G401.6 (cell line): ENCODE results near the gene LRRC14B.

Experiments
- FAIRE-seq: peaks from 2 replicates; lab custom pipeline; 2012; peaks lifted over from hg19 to GRCh38; lab: Jason Lieb, UNC

The LRRC14B gene

GRCh38 chr5:191036-191948, at the start of gene LRRC14B:
LRRC14B (plus strand) TSS chr5:191495; CDS start chr5:191539, 44 bp downstream.
- FAIRE-seq, result no peak

- FAIRE-seq, result no peak
Observed at GRCh38 chr5:141761-142160, 49.5 kb upstream of the LRRC14B start.

DNA sequence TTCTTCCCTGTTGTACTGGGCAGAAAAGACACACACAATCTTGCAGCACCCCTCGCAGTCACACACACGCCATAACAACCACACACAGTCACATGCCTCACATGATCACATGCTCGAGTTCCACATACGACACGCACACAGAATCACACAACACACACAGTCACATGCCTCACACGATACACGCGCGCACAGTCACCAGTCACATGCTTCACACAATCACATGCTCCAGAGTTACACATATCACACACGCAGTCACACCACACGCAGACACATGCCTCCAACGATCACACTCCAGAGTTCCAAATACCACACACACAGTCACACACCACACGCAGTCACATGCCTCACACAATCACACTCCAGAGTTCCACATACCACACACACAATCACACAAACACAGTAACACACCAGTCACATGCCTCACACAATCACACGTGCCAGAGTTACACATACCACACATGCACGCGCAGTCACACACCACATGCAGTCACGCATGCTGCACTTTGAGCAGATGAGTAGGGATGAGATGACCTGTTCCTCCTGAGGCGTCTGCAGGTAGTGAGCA, 49.0 kb upstream of the LRRC14B start:
- FAIRE-seq, result no peak

DNA sequence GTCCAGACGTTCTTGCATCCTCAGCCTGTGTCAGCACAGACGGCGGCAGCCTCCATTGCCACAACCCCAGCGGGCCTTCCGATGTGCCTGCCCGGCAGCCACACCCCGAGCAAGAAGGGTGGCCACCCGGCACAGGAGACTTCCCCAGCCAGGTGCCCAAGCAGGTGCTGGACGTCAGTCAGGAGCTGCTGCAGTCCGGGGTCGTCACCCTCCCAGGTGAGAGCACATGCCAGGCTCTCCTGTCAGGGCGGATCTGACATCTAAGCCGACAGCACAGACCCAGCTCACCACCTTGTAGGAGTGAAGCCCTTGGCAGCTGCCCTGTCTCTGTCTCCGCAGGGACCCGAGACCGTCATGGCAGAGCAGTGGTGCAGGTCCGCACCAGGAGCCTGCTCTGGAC, 48.3 kb upstream of the LRRC14B start:
- no peak for FAIRE-seq

GRCh38 chr5:144941-145340, 46.4 kb upstream of the LRRC14B start:
- no peak for FAIRE-seq

DNA sequence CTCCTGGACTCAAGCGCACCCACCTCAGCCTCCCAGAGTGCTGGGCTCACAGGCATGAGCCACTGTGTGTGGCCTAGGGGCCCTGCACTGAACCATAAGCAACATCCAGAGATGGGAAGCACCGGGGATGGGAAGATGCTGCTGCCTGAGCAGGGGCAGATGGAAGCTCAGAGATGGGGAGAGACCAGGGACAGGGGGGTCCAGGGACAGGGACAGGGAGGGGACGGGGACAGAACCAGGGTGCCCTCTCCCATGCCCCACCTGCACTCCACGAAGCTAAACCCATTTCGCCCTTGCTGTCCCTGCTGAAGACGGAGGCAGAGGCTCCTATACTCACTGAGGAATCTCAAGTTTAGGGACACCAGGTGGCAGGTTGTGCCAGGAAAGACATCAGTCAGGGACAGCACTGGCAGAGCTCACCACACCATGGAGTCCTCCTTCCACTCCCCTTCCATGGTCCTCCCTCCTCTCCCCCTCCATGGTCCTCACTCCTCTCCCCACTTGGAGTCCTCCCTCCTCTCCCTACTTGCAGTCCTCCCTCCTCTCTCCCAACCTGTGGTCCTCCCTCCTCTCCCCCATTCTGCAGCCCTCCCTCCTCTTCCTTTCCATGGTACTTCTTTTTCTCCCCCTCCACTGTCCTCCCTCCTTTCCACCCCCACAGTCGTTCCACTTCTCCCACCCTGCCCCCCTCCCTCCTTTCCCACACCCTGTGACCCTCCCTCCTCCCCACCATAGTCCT, 45.5 kb upstream of the LRRC14B start:
- FAIRE-seq, result no peak

DNA sequence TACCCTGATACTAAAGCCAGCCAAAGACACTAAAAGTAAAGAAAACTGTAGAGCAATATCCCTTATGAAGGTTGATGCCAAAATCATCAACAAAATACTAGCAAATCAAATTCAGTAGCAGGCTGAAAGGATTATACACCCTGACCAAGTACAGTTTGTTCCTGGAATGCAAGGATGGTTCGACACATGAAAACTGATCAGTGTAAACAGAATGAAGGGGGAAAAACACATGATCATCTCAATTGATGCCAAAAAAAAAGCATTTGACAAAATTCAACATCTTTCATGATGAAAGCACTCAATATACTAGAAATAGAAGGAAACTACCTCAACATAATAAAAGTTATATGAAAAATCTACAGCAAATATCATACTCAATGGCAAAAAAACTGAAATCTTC, 43.5 kb upstream of the LRRC14B start:
- no peak for FAIRE-seq

DNA sequence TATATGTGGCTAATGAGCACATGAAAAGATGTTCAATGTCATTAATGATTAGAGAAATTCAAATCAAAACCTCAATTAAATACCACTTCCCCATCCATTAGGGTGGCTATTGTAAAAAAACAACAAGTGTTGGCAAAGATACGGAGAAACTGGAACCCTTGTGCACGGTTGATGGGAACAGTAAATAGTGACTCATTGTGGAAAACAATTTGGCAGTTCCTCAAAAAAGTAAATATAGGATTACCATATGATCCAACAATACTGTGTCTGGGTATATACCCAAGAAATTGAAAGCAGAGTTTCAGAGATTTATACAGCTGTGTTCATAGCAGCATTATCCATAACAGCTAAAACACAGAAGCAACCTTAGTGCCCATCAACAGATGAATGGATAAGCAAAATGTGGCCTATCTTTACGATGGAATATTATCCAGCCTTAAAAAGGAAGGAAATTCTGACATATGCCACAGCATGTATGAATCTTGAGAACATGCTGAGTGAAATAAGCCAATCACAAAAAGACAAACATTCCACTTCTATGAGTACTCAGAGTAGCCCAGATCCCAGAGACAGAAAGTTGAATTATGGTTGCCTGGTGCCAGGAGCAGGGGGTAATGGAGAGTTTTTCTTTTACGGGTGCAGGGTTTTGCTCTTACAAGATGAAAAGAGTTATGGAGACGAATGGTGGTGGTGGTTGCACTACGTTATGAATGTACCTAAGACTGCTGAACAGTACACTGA, 41.4 kb upstream of the LRRC14B start:
- no peak for FAIRE-seq

- FAIRE-seq, result no peak
Observed at GRCh38 chr5:150746-151145, 40.5 kb upstream of the LRRC14B start.

DNA sequence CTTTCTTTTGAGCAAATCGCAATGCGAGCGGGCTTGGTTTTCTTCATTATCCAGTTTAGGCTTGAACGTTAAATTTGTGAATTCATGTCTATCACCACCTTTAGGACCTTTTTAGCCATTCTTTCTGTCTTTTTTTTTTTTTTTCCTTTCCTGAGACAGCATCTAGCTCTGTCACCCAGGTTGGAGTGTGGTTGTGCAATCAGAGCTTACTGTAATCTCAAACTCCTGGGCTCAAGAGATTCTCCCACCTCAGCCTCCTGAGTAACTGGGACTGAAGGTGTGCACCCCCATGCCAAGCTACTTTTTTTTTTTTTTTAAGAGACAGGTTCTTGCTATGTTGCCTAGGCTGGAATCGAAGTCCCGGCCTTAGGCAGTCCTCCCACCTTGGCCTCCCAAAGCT, 39.2 kb upstream of the LRRC14B start:
- FAIRE-seq, result no peak

GRCh38 chr5:153256-153655, 38.0 kb upstream of the LRRC14B start:
- no peak for FAIRE-seq

GRCh38 chr5:154236-154635, 37.1 kb upstream of the LRRC14B start:
- FAIRE-seq, result no peak

- FAIRE-seq, result no peak
Observed at GRCh38 chr5:154826-155225, 36.5 kb upstream of the LRRC14B start.

DNA sequence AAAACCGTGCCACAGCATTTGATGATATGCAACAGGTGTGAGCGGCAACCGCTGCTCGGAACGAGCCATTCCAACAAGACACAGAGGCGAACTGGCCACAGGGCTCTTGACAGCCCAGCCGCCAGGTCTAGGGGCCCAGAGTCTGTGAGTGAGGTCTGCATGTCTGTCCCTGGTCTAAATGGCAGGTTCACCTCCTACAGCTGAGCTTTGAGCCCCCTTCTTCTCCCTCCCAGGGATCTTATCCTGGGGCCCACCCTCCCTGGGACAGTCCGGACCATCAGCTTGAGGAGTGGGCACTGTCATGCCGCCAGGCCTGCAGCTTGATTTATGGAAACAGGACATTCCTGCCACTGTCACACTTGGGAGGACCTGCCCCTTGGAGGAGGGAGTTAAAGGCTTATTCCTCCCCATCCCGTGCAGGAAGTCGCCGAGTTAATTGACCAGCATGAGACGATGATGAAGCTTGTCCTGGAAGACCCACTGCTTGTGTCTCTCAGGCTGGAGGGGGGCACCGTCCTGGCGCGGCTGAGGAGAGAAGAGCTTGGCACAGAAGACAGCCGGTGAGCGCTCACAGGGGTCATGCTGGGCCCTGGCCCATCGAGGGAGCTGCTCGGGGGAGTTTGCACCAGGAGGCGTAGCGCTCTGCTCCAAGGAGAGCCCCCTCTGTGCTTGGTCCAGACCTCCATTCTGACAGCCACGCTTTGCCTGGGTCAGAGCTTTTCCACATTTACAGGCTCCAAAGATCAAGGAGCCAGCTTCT, 35.5 kb upstream of the LRRC14B start:
- FAIRE-seq, result no peak

GRCh38 chr5:156411-157072, 34.8 kb upstream of the LRRC14B start:
- FAIRE-seq, result no peak

DNA sequence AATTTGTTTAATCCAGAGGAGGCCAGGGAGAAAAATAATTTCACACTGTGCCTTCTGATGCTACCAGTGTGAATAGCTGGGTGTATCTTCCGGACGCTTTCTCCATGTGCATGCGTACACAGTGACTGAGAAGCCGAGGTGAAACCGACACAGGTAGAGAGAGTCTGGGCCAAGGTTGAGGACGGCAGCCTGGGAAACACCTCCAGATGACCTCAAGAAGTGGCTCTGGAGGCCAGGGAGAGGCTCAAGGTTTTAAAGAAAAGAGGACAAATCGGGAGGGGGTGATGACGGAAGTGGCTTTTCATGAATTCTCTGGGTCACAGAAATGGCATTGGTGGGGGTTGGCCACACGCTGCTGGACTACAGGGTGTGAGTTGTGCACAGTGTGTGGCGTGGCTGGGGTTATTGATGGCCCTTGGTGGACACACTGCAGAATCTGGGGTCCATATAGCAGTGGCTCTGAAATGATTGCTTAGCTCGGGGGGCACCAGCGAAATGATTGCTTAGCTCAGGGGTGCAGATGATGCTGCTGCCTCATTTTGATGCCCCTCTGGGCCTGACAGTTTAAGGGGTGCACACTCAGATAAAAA, 34.1 kb upstream of the LRRC14B start:
- FAIRE-seq, result no peak

DNA sequence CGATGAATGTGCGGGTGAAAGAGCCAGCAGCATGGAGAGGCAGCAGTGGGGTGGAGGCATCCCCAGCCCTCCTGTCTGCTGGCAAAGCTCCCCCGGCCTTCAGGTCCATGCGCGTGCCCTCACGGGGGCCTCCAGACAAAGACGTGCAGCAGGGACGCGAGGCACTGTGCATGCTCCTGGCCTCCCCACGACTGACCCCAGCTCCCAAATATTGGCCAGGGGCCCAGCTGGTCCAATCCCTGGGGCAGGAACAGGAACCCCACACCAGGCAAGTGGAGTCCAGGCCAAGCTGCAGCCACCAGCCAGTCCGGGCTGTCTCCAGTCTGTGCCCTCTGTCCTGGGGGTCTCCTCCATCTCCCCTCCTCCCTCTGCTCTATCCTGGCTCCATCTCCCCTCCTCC, 33.5 kb upstream of the LRRC14B start:
- FAIRE-seq, result no peak

DNA sequence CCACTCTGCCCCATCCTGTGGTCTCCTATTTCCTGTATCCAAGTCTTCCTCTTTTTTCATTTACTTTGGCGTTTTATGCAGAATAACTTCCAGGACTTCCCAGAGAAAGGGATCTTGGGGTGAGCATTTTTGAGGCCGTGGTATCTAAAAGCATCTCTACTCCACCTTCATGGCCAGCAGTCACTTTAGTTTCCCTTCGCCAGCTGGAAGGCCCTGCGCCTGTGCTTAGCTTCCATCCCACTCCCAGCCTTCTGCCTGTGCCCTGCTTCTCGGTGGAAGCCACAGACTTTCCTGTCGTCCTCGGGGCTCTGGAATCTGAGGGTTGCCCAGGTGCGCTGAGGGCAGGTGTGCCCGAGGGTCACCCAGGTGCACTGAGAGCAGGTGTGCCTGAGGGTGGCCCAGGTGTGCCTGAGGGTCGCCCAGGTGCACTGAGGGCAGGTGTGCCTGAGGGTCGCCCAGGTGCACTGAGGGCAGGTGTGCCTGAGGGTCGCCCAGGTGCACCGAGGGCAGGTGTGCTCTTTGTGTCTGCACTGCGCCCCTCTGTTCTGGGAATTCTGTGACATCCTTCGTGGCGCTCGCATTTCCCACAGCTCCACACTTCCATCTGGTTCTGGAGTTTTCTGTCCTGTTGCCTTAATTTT, 32.4 kb upstream of the LRRC14B start:
- no peak for FAIRE-seq

GRCh38 chr5:159448-160172, 31.7 kb upstream of the LRRC14B start:
- no peak for FAIRE-seq

GRCh38 chr5:160173-160510, 31.2 kb upstream of the LRRC14B start:
- no peak for FAIRE-seq
